Middle frontal gyrus (tissue), 1 donor: Measurements from ENCODE around the gene FUT1.
A peak's percentile ranks its signal among the peaks of the same experiment; 100 is the strongest.

Experiments used
- DNase-seq: peaks from one replicate; pipeline ENCODE4 v3.0.0-alpha.2; 2015; ENCODE audit warnings: low spot score; ENCODE audit errors: extremely low spot score

The FUT1 gene

DNA sequence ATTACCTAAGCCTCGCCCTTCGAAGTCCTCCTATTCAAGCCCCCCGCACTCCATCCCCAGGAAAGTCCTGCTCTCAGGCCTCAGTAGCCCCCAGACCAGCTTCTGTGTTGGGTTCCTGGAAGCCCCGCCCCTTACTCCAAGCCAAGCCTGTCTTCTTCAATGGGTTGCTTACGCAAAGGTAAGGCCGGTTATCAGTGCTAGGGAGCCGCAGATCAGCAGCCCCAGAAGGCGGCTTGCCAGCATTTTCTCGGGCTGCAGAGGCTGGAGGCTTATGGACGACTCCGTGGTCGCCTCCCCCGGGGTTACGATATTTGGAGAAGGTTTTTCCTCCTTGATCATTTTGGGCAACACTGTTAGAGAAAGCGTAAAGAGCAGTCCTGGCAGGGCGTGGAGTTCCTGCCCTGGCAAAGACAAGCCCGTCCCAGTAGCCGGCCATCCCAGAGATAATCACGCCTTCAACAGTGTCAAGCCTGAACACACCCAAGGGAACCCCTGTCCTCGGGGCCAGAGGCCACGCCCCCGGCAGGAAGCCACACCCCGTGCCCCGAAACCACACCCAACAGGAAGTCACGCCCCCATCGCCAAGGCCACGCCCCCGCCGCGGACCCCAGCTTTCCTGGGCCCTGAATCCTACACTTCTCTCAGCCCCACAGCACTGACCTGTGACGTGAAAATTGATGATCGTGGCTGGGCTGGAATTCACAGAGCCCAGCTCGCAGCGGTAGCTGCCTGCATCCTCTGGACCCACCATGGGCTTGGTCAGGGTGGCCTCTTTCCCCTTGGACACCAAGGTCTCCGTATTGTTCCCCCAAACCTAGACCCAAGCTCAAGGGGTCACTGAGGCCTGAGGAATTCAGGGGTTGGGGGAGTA, 11.1 kb downstream of the FUT1 start:
- DNase-seq: no peak

DNA sequence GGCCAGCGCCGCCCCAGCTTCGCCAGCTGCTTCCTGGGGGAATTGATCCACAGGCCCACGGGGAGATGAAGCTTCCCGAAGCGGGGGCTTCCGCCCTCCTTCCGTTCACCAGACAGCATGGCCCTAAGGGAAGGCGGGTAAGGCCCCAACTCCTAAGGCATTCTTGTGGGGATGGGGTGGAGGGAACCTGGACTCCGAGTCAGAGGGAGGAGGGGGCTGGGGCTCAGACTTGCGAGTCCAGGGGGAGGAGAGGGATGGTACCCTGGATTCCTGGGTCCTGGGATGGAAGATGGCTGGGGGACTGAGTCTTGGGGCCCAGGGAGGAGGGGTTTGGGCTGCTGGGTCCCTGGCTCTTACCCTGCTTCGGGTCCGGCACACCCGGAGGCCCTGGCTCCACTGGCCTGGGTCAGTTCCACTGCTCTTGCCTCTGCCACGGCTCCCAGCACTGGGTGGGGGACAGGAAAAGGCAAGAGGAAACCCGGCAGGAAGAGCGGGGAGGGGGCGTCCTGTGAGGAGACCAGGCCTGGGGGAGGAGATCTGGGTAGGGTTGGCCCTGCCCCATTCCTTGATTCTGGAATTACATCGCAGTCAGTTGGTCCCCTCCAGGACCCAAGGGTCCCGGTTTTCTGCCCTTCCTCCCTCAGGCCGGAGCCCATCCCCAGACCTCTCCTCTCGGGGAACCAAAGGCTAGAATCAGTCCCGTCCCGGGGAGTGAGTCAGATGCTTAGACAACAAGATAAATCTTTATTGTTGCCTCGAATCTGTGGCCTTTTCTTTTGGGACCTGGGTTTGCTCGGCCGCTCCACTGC, 12.1 kb downstream of the FUT1 start, which contains the start of gene RASIP1:
RASIP1 (minus strand) TSS at position 447 of the 809 bp plus-strand sequence; CDS start at position 119, 328 bp downstream.
- no peak for DNase-seq

DNA sequence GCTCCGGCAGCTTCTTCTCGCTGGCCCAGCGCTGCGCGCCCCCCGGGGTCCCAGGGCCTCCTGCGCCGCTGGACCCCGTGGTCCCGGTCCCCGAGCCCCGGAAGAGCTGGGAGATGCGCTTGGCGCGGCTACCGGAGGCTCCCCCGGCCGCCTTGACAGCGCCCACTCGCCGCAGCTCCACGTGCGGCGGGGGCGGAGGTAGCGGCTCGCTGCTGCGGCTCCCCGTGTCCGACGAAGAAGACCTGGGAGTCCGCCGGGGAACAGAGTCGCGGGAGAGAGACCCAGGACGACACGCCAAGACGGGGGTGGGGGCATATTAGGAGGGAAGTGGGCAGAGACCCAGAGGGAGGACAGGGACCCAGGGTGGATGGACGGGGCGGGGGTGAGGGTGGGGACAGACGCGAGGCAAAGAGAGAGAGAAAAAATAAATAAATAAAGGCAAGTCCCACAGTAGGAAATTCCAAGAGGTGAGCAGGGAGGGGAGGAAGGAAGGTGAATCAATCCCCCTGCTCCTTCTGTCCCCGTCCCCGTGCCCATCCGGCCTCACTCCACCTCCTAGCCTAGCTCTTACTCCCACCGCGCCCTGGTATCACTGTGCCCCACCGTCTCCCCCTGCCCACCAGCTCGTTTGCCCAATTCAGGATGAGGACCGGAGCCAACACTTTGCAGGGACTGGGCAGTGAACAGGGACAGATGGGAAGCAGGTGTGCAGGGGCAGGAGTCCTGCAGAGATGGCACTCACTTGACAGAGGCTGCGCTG, 12.9 kb downstream of the FUT1 start:
- DNase-seq: no peak

DNA sequence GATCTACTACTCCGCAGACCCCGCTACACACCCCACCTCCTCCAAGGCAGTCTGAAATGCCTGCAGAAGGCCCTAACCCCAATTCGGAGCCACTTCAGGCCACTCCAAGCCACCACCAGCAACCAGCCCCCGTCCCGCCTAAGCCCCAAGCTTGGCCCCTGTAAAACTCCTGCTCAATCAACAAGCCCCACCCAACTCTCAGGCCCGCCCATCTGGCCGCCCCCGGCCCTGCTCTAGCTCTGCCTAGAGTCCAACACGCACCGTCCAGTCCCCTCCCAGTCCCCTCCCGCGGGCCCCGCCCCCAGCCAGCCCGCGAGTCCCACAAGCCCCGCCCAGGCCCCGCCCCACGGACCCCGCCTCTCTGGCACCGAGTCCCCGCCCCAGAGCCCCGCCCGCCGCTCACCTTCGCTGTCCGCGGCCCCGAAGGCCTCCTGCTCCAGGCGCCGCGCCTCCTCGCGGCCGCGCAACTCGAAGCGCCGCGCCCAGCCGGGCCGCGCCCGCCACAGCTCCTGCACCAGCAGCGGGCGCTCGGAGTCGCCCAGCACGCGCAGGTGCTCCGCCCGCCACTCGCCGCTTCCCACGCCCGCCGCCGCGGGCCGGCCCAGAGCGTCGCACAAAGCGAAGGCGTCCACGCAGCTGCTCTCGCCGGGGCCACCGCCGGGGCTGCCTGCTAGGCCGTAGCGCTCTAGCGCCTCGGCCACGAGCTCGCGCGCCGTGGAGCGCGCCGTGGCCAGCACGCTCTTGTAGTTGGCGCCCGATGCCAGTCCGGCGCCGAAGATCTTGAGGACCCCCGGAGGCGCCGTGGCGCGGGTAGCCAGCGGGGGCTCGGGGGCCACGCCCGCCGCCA, 13.7 kb downstream of the FUT1 start:
- DNase-seq: peak; percentile 40

DNA sequence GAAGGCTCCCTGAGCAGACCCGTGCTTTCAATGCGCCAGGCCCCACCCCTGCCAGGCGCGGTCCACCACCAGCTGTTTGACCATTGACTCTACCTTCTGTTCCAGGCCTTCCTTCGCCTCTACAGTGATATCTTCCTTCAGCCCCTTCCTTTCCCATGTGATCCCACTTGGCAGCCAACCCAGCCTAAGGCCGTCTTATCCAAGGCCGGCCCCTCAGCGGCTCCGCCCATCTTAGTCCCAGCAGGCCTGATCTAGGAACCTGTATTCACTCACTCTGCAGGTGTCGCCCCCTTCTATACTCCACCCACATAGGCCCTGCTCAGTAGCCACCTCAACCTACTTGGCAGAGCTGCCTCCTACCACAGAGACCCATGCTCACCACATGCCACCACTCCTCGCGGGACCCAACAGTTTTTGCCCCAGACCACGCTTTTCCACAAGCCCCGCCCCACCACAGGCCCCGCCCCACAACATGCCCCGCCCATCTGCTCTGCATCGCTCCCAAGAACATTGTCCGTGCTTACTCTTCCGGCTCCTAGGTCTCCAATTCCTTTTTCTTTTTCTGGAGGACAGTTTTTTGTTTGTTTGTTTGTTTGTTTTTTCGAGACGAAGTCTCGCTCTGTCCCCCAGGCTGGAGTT, 15.0 kb downstream of the FUT1 start:
- DNase-seq: no peak

DNA sequence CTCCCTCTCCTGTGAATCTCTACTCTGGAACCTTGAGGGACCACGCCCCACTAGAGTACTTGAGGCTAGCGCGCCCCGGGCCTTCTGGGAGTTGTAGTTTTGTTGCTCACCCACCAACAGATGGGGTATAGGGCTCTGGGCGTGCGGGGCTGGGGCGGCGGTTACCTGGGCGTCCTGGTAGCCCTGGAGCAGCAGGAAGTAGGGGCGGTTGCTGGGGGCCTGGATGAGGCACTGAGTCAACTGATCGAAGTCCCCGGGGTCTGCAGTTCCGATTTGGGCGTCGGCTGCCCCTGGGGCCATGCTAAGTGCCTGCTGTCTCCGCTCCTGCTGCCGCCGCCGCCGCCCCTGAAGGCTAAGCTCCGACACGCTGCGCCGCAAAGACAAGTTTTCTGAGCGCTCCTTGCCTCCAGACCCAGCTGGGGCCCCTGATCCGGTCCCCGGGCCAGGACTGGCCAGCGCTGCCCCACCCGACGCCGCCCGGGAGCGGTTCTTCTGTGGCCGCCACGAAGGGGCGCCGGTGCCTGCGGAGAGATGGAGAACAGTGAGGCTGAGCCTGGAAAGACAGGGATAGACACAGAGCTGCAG, 17.3 kb downstream of the FUT1 start:
- no peak for DNase-seq

DNA sequence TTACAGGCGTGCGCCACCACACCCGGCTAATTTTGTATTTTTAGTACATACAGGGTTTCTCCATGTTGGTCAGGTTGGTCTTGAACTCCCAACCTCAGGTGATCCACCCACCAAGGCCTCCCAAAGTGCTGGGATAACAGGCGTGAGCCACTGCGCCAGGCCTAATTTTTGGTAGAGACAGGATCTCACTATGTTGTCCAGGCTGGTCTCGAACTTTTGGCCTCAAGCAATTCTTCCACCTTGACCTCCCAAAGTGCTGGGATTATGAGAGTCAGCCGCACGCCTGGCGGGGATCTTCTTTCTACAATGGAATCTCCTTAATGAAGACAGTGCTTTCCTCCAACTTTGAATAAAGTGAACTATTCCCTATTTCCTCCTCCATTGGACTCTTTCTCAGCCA, 17.8 kb downstream of the FUT1 start:
- no peak for DNase-seq

DNA sequence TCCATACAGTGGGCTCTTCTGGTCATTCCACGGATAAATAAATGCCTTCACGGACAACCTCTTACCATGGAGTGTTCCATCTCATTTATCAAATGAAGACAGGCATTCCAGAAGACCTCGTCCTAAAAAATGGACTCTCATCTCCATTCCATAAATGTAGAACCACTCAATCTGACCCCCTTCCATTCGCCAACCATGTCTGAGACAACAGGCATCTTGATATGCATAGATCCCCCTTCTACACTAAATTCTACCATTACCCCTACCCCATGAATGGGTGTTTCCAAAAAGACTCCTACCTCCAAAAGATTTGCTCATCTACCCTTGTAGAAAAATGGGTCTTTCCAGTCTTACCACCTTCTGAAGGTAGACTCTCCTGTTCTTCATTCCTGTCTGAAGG, 21.0 kb downstream of the FUT1 start:
- no peak for DNase-seq

DNA sequence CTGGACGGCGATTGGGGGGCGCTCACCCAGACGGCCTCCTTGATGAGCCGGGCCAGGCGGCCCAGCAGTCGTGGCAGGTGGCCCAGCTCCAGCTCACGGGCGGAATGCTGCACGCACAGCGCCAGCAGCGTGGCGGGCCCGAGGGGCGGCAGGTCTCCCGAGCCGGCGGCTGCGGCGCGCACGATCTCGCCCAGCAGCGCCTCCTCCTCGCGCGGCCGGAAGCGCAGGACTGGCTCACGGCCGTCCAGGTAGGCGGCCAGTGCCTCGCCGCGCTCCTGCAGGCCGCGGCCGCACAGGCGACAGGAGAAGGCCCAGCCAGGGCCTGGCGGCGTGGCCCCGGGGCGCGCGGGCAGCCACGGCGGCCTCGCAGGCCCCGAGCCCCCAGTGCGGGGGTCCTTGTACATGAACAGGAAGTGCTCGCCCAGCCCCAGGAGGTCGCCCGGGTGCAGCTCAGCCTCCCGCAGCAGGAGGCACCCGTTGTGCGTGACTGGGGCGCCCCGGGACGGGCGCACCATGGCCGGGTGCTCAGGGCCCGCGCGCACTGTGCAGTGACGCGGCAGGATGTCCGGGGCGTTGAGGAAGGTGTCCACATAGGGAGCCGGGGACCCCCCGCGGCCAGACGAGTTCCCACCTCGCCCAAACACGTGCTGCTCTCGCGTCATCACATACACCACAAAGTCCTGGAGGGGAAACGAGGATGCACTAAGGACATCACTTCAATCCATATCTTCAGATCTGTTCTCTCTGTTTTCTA, 23.4 kb downstream of the FUT1 start:
- DNase-seq: no peak

DNA sequence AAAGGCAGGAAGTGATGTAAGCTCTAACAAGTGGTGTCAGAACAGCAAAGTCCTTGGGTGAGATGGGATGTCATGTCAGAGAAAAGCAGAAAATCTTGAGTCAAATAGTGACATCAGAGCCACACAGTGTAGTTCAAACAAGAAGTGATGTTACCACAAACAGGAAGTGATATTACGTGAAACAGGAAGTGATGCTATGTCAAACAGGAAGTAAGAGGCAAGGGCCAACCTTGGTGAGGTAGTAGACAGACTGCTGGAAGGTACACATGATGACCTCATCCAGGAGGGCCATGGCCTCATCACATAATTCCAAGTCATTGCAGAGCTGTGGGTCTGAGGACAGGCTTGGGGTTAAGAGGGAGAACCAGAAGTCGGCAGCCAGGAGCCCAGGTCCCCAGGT, 25.9 kb downstream of the FUT1 start:
- no peak for DNase-seq

DNA sequence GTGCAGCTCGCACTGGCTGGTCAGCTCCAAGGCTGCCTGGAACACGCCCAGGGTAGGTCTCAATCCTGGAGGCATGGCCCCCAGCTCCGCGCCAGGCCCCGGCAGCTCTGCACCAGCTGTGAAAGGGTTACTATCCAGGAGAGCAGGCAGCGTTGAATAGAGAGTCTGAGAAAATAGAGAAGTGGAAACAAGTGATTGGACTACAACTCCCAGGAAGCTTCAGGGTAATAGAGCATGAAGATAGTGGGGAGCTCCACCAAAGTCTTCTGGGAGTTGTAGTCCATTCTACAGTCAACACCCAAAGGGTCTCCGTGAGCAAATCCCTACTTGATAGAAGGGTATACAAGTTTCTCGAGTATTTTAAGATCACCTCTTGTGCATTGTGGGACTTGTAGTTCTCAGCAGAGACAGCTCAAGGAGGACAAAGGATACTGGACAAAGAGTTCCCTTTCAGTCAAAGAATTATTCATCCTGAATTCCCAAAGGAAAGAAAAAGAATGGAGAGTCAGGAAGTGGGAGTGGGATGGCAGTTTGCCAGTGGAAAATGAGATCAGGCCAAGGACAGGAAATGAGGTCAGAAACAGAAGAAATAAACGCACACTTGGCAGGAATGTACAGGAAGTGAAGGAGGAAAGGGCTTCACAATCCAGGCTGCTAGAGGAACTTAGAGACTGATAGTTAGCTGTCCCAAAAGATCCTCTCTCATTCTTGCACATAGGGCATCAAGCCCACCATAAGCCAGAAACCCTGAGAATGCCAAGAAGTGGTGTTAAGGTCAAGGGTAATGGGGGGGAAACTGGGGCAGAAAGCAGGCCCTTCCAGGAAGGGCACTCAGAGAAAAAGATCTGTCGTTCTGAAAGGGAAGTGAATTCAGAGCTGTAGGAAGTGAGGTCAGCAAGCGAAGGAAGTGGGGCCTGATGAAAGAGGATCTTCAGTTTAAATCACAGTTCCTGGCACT, 27.4 kb downstream of the FUT1 start:
- DNase-seq: peak; percentile 22

DNA sequence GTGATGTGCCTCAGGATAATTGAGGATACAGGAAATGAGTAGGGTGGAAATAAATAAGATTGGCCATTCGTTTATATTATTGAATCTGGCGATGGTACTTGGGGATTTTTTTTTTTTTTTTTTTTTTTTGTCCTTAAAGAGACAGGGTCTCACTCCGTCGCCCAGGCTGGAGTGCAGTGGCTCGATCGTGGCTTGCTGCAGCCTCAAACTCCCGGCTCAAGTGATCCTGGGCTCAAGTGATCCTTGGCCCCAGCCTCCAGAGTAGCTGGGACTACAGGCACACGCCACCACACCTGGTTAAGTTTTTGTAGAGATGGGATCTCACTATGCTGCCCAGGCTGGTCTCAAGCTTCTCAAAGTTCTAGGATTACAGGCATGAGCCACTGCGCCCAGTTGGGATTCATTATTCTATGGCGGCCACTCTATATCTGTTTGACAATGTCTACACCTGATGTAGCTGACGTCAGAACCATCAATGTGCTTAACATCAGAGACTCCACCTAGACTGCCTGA, 30.2 kb downstream of the FUT1 start:
- DNase-seq: no peak

DNA sequence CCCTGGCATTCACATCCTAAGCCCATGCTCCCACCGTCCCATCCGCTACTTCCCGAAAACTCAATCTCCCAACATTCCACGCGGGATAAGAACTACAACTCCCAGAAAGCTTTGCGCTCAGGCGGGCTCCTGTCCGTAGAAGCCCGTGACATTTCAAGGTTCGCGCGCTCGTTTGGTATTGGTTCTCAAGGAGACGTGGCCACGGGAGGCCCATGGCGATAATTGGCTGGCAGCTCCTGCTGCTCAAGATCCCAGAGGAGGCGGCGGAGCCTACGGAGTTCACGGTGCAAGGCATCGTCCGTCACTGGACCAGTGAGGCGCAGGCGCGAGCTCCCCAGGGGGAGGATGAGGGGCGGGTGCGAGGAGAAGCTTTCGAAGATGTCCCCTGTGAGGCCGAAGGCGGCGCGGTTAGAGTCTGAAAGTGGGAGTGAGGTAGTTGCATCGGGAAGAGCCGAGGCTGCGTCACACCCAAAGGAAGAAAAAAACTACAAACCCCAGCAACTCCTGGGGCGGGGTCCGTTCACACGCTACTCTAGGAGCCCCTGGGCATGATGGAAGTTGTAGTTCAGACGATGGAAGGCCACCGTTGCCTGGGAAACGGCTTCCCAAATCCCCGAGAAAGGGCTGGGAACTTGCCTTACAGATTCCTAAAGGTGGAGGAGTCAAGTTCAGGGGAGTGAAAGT, 31.7 kb downstream of the FUT1 start:
- peak; percentile 100 for DNase-seq

DNA sequence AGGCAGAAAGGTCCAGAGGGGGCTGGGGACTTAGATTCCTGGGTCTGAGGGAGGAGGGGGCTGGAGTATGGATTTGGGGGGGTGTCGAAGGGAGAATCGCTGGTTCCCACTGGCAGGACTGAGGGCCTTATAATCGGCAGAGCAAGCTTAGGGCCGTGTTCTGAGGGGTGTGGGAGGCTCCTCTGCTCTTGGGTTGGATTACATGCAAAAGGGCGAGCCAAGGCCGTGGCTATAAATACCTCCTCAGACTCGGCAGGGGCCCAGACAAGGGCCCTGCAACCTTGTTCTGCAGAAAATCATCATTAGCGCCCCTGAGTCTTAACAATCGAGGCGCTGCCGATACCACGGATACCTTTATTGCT, 32.2 kb downstream of the FUT1 start:
- no peak for DNase-seq

DNA sequence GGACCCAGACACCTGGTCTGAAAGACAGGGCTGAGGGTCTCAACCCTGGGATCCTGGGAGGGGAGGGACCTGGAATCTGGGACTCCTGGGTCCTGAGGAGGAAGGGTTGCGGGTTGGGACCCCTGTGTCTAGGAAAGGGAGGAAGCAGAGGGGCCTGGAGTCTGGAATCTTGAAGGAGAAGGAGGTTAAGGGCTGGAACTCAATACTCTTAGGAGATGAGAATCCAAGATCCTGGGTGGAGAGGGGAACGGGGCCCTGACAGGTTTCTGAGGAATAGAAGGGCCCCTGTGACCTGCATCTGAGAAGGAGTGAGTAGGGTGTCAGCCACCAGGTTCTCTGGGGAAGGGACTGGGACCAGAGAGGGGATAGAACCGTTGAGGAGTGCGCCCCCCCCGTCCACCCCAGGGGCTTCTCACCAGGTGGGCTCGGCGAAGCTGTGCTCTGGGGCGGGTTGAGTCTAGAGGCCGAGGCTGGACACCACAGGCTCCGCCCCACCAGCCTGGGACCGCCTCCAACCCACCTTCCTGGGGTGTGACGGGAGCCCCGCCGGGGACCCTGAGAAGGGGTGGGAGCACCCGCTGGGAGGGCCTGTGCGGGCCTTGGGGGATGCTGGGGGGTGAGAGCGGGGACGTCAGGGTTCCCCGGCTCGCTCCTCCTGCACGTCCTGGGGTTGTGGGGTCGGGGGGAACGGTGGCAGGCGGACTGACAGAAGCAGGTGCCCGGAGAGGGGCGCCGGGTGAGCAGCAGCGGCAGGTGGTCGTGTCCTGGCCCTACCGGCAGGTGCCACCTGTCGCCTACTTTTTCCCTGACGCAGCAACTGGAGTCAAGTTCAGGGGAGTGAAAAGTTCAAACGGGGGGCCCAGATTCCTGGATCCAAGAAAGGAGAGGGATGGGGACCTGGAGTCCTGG, 32.9 kb downstream of the FUT1 start, which contains the start of gene MAMSTR:
MAMSTR (minus strand) TSS at position 463 of the 909 bp plus-strand sequence. CDS start 694 bp downstream, outside the sequence.
- no peak for DNase-seq

DNA sequence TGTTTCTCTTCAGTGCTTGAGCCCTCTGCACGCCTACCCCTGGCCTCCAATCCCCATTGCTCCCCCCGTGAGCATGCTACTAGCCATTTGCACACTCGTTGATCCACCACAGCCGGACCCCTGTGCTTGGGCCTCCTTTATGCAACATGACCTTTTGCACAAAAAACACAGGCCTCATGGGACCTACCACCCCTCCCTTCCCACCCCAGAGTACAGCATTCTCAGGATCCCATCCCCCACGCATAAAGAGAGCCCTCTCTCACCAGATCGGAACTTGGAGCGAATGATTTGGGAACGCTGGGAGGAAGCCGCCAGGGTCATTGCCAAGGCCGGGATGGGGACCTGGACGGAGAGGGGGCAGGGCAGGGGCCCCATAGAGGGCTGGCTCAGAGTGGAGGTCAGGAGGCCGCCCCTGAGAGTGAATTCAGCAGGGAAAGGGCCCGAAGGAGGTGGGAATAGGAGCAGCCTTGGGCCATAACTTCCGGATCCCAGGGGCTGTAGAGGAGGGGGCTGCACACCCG, 33.7 kb downstream of the FUT1 start:
- DNase-seq: no peak
